GM12801 (cell line): Measurements from ENCODE around the gene ARL13B.

ENCODE experiments used
- CTCF ChIP-seq: IDR thresholded peaks from one replicate; pipeline ENCODE4 v1.5.1; 2011; ENCODE audit warnings: control low read depth; ENCODE audit not compliant: insufficient read length; ENCODE audit errors: extremely low read depth

Gene ARL13B

DNA sequence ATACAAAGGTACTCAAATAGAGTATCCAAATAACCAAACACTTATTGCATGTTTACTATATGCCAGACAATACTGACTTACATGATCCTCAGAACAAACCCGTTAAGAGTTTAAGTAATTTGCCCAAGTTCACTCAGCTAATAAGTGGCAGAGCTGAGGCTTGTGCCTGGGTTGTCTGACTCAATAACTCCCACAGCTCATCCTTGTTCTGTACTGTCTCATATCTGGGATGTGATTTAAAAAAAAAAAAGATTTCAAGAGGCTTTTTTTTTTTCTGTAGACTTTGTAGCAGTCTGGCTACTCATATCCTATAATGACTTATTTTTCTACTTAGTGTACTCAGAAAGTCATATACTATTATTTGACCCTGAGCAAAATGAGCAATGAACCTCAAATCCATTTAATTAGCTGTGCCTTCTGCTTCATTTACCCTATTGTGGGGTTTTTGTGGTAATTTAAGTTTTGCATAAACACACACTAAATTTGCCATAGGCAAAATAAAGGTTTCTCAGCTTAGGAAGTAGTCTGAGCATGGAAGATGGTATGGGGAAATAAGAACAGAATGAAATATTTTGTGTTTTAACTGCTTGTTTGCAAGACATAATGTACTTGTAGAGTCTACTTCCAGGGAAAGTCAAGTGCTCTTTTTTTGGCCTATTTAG, 86.0 kb downstream of the ARL13B start:
- TF ChIP-seq CTCF = no peak

- no peak for TF ChIP-seq CTCF
Observed at GRCh38 chr3:94066506-94067500, 86.8 kb downstream of the ARL13B start.

DNA sequence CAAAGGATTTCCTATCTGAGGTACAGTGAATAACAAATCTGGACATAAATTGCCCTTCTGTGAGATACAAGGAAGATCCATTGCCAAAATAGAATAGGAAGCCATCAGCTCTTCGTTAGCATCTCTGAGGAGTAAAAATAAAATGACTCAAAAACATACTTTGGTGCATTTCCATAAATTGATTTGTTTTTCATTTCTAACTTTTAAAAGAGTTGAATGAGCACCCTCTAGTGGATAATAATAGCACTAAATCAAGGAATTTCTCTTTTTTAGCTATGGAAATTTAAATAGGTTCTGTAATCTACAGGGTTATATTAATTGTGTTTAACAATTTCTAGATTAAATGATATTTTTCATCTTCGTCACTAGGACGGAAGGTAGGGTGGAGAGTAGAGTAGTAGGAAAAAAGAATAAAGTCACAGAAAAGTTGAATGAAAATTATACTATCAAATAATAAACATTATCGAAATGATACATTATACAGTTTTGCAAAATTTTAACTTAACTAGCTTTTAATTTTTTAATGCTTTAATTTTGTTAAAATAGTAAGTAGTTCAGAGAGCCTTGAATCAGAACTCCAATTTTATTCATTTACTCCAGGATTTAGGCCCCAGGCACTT, 89.3 kb downstream of the ARL13B start:
- TF ChIP-seq CTCF = no peak

DNA sequence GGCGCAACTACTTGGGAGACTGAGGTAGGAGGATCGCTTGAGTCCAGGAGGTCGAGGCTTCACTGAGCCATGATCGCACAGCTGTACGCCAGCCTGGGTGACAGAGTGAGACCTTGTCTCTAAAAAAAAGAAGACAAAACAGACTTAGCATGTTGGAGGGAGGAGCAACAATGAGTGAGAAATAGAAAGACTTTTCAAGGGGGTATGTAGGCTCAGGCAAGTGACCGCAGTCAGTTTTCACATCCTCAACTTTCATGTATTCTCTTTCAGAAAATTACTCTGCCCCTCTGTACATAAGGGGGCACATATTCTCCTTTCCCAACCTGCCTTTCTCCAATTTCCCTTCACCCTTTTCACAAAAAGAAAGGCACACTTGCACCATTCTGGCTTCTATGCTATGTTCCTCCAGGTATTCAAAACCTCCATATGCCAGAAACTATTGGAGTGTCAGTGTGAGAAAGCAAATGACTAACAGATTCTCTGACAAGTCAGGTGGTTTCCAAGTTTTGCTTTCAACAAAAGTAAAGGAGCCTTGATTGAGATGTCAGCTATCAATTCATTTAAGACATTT, 90.5 kb downstream of the ARL13B start:
- TF ChIP-seq CTCF = no peak

- no peak for TF ChIP-seq CTCF
Observed at GRCh38 chr3:94071713-94072284, 91.8 kb downstream of the ARL13B start.

GRCh38 chr3:94076055-94076454, 96.1 kb downstream of the ARL13B start:
- no peak for TF ChIP-seq CTCF
